Lung (tissue), 16 donors: ENCODE data around the gene EPG5. TPM values are rescaled to one million over a fixed set of nuclear protein-coding genes. Genes with fewer than 3 reads are reported as not detected.
A peak's percentile ranks its signal among the peaks of the same experiment; 100 is the strongest.

Experiments used
- ATAC-seq: fragments of 200-7000 bp; cut with Tn5 transposase; one replicate; pipeline ENCODE4 v1.9.1; 2020; ENCODE audit warnings: moderate number of reproducible peaks; ENCODE audit not compliant: insufficient read depth, low FRiP score
- DNase-seq, 3 donors: peaks; one replicate each; pipeline ENCODE4 v3.0.0-alpha.2; 2013 to 2017
- H3K27ac ChIP-seq, 2 donors: one replicate each; pipeline ENCODE4 v1.5.1; 2013; ENCODE audit warnings: mild to moderate bottlenecking in 2 of 2, moderate library complexity in 2 of 2, control low read depth in 1 of 2, inconsistent platforms in 1 of 2, low read depth in 1 of 2, low read length in 1 of 2
- H3K27me3 ChIP-seq, 3 donors: one replicate each; pipeline ENCODE4 v1.5.1; 2013; ENCODE audit warnings: low read length in 2 of 3; ENCODE audit not compliant: control insufficient read depth in 3 of 3, insufficient read depth in 3 of 3
- H3K36me3 ChIP-seq, 4 donors: one replicate each; pipeline ENCODE4 v1.5.1; 2013; ENCODE audit warnings: low read length in 4 of 4, mild to moderate bottlenecking in 1 of 4, moderate library complexity in 1 of 4; ENCODE audit not compliant: control insufficient read depth in 4 of 4, insufficient read depth in 4 of 4
- H3K4me1 ChIP-seq, 5 donors: one replicate each; pipeline ENCODE4 v1.5.1; 2013; ENCODE audit warnings: low read length in 5 of 5, mild to moderate bottlenecking in 2 of 5, moderate library complexity in 1 of 5; ENCODE audit not compliant: control insufficient read depth in 5 of 5, insufficient read depth in 5 of 5
- H3K4me3 ChIP-seq: one replicate; pipeline ENCODE4 v1.5.1; 2013; ENCODE audit warnings: mild to moderate bottlenecking, control low read depth, moderate library complexity
- H3K9ac ChIP-seq, 2 donors: one replicate each; pipeline ENCODE4 v1.5.1; 2013; ENCODE audit warnings: low read length in 2 of 2, control low read depth in 1 of 2; ENCODE audit not compliant: insufficient read depth in 1 of 2
- H3K9me3 ChIP-seq, 4 donors: one replicate each; pipeline ENCODE4 v1.5.1; 2013; ENCODE audit warnings: low read length in 3 of 4, mild to moderate bottlenecking in 1 of 4, moderate library complexity in 1 of 4; ENCODE audit not compliant: control insufficient read depth in 4 of 4, insufficient read depth in 3 of 4
- WGBS, 2 donors: extraction: QIAGEN DNeasy Blood & Tissue Kit; methylation state at CpG; one replicate each; pipeline ENCODE4 v1.1.7; 2013; 5-methylcytosine and 5-hydroxymethylcytosine counted together
- long read RNA-seq, 5 donors: transcript quantifications; one replicate each; lab custom pipeline, GENCODE V29; 2026
- polyA plus RNA-seq, 2 donors: library from polyadenylated mRNA; stranded (reverse); fragments of 200-250 nt; gene quantifications; one replicate each; pipeline ENCODE4 v1.2.1, GENCODE V29; 2013
- total RNA-seq, 2 donors: library from RNA; depleted of rRNA in 1 of 2; stranded (reverse); fragments of >200 nt in 1 of 2; gene quantifications; one replicate each; pipeline ENCODE4 v1.2.1, GENCODE V29; 2014 to 2021
- TF ChIP-seq, protein P1 (sequence below): IDR thresholded peaks from 2 replicates; pipeline ENCODE4 v1.5.1; 2012; ENCODE audit warnings: mild to moderate bottlenecking; ENCODE audit errors: control extremely low read depth, extremely low read depth
- donor health status: control.
- donor health status: control.
- donor health status: Bipolar disorder and iron deficiency.
- donor health status: healthy.
- donor health status: DM: yes; HTN: yes; CAD: no.

The EPG5 gene
- 10 to 100 TPM; 31.4 to 64.5 TPM for total RNA-seq
- 10 to 100 TPM in 1 of 2 donors, 1 to 10 TPM in 1; 7.0 to 10.4 TPM for polyA plus RNA-seq
- long read RNA-seq, donor 1: 0 reads
- long read RNA-seq, donor 2: 0 reads
- long read RNA-seq, donor 3, partial matches to known transcripts: 5 of 5 reads
- long read RNA-seq, donor 3, other reads (novel, unspliced or antisense): 0 of 5 reads
- long read RNA-seq, donor 4, partial matches to known transcripts: 0 of 1 reads
- long read RNA-seq, donor 4, other reads (novel, unspliced or antisense): 0 of 1 reads
- long read RNA-seq, donor 5: 0 reads

DNA sequence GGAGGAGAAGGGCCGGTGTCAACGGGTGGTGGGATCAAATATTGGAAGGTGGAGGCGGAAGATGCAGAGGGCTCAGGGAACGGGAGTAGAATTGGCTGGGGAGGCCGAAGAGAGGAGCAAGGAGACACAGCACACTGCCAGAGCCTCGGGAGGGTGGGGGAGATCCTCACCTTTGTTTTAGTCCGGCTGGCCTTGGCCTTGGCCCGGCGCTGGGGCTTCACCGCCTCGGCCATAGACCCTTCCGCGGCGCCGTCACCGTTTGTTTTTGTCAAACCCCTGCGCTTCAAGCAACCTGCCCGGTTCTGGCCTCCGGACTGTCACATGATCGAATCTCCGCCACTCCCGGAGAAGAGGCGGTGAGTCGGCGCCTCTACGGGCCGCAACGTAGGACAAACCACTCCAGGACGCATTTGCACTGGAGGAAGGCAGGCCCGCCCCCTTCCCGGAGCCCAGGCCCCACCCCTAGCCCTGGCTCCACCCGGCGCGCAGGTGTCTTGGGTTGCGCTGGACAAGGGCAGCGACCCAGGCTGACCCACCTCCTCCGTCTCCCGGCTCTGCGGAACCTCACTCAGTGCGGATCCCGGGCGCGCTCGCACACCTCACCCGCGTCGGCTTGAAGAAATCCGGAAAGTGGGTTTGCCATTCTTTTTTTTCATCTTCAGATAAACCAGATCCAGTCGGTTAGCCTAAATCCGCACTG, at the start of gene EPG5:
EPG5 (minus strand) TSS at position 323 of the 700 bp plus-strand sequence; CDS start at position 233, 90 bp downstream.
- ATAC-seq: peak; percentile 99
- Histone ChIP-seq H3K4me3 (peak within 1 kb of the TSS; percentile 86), H3K9me3 (no peaks in the 10 kb centered on the region), H3K36me3 (peaks cover 0 to 6% (median under 1%) of the 10 kb centered on the region in 4 donors), H3K27me3 (no peaks in the 10 kb centered on the region), H3K27ac (peak within 1 kb of the TSS; percentile 80 to 85), H3K9ac (peak within 1 kb of the TSS; percentile 77 to 87), H3K4me1 (peaks cover 0 to 6% (median 3%) of the 10 kb centered on the region in 5 donors)
- peak; percentile 95 to 97 (median 95) for DNase-seq
- TF ChIP-seq, protein P1, sequence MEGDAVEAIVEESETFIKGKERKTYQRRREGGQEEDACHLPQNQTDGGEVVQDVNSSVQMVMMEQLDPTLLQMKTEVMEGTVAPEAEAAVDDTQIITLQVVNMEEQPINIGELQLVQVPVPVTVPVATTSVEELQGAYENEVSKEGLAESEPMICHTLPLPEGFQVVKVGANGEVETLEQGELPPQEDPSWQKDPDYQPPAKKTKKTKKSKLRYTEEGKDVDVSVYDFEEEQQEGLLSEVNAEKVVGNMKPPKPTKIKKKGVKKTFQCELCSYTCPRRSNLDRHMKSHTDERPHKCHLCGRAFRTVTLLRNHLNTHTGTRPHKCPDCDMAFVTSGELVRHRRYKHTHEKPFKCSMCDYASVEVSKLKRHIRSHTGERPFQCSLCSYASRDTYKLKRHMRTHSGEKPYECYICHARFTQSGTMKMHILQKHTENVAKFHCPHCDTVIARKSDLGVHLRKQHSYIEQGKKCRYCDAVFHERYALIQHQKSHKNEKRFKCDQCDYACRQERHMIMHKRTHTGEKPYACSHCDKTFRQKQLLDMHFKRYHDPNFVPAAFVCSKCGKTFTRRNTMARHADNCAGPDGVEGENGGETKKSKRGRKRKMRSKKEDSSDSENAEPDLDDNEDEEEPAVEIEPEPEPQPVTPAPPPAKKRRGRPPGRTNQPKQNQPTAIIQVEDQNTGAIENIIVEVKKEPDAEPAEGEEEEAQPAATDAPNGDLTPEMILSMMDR: no peak
- WGBS, 2 donors: 0% methylated on average over 47 to 50 of the region's 50 CpGs

DNA sequence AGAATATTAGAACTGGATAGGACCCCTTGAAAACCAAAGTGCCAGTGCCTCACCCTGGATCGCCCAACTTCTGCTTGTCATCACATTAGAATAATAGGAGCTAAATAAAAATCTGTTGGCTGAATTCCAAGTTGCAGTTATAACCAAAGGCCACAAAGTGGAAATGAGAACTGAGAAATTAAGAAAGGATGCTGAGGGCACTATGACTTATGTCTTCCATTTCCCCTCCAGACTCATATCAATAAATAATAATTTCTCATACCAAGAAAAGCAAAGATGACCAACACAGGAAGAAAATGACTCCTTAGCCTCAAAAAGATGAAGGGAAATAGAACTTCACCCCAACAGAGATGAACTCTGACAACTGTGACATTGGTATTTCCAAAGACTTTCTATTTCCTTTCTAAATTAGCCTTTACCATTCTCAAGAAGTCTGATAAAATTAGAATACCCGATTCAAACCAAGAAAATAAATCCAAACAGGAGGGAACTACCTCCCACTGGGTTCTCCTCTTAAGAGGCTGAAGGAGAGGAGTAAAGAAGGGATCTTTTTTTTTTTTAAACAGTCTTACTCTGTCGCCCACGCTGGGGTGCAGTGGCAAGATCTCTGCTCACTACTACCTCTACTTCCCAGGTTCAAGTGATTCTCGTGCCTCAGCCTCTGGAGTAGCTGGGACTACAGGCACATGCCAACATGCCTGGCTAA, 46.5 kb upstream of the EPG5 start:
- H3K4me1 ChIP-seq: no peaks in the 10 kb centered on the region
- 65 to 74% methylated on average over 5 of the region's 5 CpGs for WGBS, 2 donors
- H3K9me3 ChIP-seq: no peaks in the 10 kb centered on the region
- no peak for ATAC-seq
- TF ChIP-seq, protein P1: no peak
- no peaks in the 10 kb centered on the region for H3K27me3 ChIP-seq
- H3K36me3 ChIP-seq: peaks cover 0 to 4% (median 0%) of the 10 kb centered on the region in 4 donors
- H3K9ac ChIP-seq: no peak overlapping the region
- DNase-seq: no peak
- H3K4me3 ChIP-seq: no peak overlapping the region
- no peak overlapping the region for H3K27ac ChIP-seq

GRCh38 chr18:46010676-46011075, 43.5 kb upstream of the EPG5 start:
- no peaks in the 10 kb centered on the region for H3K27me3 ChIP-seq
- H3K9ac ChIP-seq: no peak overlapping the region
- H3K4me3 ChIP-seq: no peak overlapping the region
- H3K9me3 ChIP-seq: no peaks in the 10 kb centered on the region
- no peak overlapping the region for H3K27ac ChIP-seq
- DNase-seq (no peak), ATAC-seq (no peak)
- H3K4me1 ChIP-seq: no peaks in the 10 kb centered on the region
- TF ChIP-seq, protein P1: no peak
- H3K36me3 ChIP-seq: peaks cover 0 to 4% (median 0%) of the 10 kb centered on the region in 4 donors
- 52 to 83% methylated on average over 4 of the region's 4 CpGs for WGBS, 2 donors
